ENCODE data around the gene FXYD7.

FXYD7 gene

GRCh38 chr19:35124098-35125060, 18.7 kb upstream of the FXYD7 start:
- ChIA-PET CTCF (interaction anchor here (0.5 to 4.8 kb wide), 9 partner anchors 9 to 153 kb away, joined by 3 to 67 read pairs (median 6); partner anchors contain the start of genes FXYD3, FXYD7 and LGI4), POLR2A (interaction anchor here (0.6 to 1.3 kb wide), 14 partner anchors 10 to 197 kb away, joined by 3 to 21 read pairs (median 4); partner anchors contain the start of genes GRAMD1A, LGI4 and ZNF30)
- Histone ChIP-seq H3K4me1 (ENCODE audit: control insufficient read depth, insufficient read depth, low read length) (peaks cover 10% of the 10 kb centered on the region), H3K36me3 (ENCODE audit: control insufficient read depth in 2 of 2, insufficient read depth in 1 of 2, low read length in 2 of 2) (no peaks in the 10 kb centered on the region), H3K4me3 (ENCODE audit: low read depth, low read length) (peak overlapping the region; percentile 40), H3K27ac (ENCODE audit: extremely low read depth, low read depth, low read length) (peak overlapping the region; percentile 7; the same call in 1 of the 2 replicates), H3K9me3 (ENCODE audit: control insufficient read depth, insufficient read depth, low read depth, low read length) (no peaks in the 10 kb centered on the region)
- TF ChIP-seq, protein P1, sequence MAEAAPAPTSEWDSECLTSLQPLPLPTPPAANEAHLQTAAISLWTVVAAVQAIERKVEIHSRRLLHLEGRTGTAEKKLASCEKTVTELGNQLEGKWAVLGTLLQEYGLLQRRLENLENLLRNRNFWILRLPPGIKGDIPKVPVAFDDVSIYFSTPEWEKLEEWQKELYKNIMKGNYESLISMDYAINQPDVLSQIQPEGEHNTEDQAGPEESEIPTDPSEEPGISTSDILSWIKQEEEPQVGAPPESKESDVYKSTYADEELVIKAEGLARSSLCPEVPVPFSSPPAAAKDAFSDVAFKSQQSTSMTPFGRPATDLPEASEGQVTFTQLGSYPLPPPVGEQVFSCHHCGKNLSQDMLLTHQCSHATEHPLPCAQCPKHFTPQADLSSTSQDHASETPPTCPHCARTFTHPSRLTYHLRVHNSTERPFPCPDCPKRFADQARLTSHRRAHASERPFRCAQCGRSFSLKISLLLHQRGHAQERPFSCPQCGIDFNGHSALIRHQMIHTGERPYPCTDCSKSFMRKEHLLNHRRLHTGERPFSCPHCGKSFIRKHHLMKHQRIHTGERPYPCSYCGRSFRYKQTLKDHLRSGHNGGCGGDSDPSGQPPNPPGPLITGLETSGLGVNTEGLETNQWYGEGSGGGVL (tag by site-specific recombination; IDR thresholded peaks at IDR 0.05), result 0 out of 2 replicates have a peak, but pooled peaks have one; percentile 15
- TF ChIP-seq, protein P2, sequence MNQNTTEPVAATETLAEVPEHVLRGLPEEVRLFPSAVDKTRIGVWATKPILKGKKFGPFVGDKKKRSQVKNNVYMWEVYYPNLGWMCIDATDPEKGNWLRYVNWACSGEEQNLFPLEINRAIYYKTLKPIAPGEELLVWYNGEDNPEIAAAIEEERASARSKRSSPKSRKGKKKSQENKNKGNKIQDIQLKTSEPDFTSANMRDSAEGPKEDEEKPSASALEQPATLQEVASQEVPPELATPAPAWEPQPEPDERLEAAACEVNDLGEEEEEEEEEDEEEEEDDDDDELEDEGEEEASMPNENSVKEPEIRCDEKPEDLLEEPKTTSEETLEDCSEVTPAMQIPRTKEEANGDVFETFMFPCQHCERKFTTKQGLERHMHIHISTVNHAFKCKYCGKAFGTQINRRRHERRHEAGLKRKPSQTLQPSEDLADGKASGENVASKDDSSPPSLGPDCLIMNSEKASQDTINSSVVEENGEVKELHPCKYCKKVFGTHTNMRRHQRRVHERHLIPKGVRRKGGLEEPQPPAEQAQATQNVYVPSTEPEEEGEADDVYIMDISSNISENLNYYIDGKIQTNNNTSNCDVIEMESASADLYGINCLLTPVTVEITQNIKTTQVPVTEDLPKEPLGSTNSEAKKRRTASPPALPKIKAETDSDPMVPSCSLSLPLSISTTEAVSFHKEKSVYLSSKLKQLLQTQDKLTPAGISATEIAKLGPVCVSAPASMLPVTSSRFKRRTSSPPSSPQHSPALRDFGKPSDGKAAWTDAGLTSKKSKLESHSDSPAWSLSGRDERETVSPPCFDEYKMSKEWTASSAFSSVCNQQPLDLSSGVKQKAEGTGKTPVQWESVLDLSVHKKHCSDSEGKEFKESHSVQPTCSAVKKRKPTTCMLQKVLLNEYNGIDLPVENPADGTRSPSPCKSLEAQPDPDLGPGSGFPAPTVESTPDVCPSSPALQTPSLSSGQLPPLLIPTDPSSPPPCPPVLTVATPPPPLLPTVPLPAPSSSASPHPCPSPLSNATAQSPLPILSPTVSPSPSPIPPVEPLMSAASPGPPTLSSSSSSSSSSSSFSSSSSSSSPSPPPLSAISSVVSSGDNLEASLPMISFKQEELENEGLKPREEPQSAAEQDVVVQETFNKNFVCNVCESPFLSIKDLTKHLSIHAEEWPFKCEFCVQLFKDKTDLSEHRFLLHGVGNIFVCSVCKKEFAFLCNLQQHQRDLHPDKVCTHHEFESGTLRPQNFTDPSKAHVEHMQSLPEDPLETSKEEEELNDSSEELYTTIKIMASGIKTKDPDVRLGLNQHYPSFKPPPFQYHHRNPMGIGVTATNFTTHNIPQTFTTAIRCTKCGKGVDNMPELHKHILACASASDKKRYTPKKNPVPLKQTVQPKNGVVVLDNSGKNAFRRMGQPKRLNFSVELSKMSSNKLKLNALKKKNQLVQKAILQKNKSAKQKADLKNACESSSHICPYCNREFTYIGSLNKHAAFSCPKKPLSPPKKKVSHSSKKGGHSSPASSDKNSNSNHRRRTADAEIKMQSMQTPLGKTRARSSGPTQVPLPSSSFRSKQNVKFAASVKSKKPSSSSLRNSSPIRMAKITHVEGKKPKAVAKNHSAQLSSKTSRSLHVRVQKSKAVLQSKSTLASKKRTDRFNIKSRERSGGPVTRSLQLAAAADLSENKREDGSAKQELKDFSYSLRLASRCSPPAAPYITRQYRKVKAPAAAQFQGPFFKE (tag by site-specific recombination; IDR thresholded peaks at IDR 0.05; ENCODE audit: borderline replicate concordance), result peak; percentile 90; the same call in 1 of the 2 replicates
- no peak for TF ChIP-seq ZSCAN30 (tag by site-specific recombination; IDR thresholded peaks at IDR 0.05)
- 0 out of 2 replicates have a peak, but pooled peaks have one; percentile 34 for TF ChIP-seq ZEB2 (tag by site-specific recombination; IDR thresholded peaks at IDR 0.05)
- TF ChIP-seq, protein P3, sequence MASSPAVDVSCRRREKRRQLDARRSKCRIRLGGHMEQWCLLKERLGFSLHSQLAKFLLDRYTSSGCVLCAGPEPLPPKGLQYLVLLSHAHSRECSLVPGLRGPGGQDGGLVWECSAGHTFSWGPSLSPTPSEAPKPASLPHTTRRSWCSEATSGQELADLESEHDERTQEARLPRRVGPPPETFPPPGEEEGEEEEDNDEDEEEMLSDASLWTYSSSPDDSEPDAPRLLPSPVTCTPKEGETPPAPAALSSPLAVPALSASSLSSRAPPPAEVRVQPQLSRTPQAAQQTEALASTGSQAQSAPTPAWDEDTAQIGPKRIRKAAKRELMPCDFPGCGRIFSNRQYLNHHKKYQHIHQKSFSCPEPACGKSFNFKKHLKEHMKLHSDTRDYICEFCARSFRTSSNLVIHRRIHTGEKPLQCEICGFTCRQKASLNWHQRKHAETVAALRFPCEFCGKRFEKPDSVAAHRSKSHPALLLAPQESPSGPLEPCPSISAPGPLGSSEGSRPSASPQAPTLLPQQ (tag by site-specific recombination; IDR thresholded peaks at IDR 0.05), result 0 out of 2 replicates have a peak, but pooled peaks have one; percentile 33
- TF ChIP-seq WT1 (tag by site-specific recombination; IDR thresholded peaks at IDR 0.05), result peak; percentile 29; the same call in 1 of the 2 replicates
- 0 out of 2 replicates have a peak, but pooled peaks have one; percentile 33 for TF ChIP-seq ZBTB21 (tag by site-specific recombination; IDR thresholded peaks at IDR 0.05)
- TF ChIP-seq ZNF571 (tag by site-specific recombination; IDR thresholded peaks at IDR 0.05), result 0 out of 2 replicates have a peak, but pooled peaks have one; percentile 76
- peak; percentile 86 for TF ChIP-seq SP2 (tag by site-specific recombination; IDR thresholded peaks at IDR 0.05)
- no peak for TF ChIP-seq ZNF624 (tag by site-specific recombination; IDR thresholded peaks at IDR 0.05)
- TF ChIP-seq, protein P4, sequence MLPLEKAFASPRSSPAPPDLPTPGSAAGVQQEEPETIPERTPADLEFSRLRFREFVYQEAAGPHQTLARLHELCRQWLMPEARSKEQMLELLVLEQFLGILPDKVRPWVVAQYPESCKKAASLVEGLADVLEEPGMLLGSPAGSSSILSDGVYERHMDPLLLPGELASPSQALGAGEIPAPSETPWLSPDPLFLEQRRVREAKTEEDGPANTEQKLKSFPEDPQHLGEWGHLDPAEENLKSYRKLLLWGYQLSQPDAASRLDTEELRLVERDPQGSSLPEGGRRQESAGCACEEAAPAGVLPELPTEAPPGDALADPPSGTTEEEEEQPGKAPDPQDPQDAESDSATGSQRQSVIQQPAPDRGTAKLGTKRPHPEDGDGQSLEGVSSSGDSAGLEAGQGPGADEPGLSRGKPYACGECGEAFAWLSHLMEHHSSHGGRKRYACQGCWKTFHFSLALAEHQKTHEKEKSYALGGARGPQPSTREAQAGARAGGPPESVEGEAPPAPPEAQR (tag by site-specific recombination; IDR thresholded peaks at IDR 0.05), result no peak
- TF ChIP-seq KLF17 (tag by site-specific recombination; IDR thresholded peaks at IDR 0.05), result peak; percentile 21; the same call in 1 of the 2 replicates
- peak; percentile 43 for TF ChIP-seq IKZF3 (tag by site-specific recombination; IDR thresholded peaks at IDR 0.05)
- TF ChIP-seq ZNF843 (tag by site-specific recombination; IDR thresholded peaks at IDR 0.05), result 0 out of 2 replicates have a peak, but pooled peaks have one; percentile 19
- TF ChIP-seq ZNF335 (tag by site-specific recombination; conservative IDR thresholded peaks at IDR 0.05), result peak; percentile 71
- no peak; the same call in 1 of the 2 replicates for TF ChIP-seq KLF7 (tag by site-specific recombination; IDR thresholded peaks at IDR 0.05; ENCODE audit: borderline replicate concordance)
- peak; percentile 35; the same call in 1 of the 2 replicates for TF ChIP-seq ZSCAN5A (tag by site-specific recombination; IDR thresholded peaks at IDR 0.05)
- TF ChIP-seq ZNF501 (tag by site-specific recombination; IDR thresholded peaks at IDR 0.05), result peak; percentile 92; the same call in 1 of the 2 replicates
- peak; percentile 57; the same call in 1 of the 2 replicates for TF ChIP-seq SP3 (tag by site-specific recombination; IDR thresholded peaks at IDR 0.05)
- TF ChIP-seq SP7 (tag by site-specific recombination; IDR thresholded peaks at IDR 0.05), result peak; percentile 72; the same call in 1 of the 2 replicates
